GM12878 (cell line): ENCODE data around the gene PKD1. TPM values are rescaled to one million over a fixed set of nuclear protein-coding genes. Genes with fewer than 3 reads are reported as not detected.

Experiments used
- ATAC-seq: fragments of 200-7000 bp; cut with Tn5 transposase; 3 replicates; pipeline ENCODE4 v1.9.1; 2020; ENCODE audit warnings: mild to moderate bottlenecking, moderate library complexity
- BruUV-seq: library from RNA; stranded (reverse); fragments of 400-500 nt; replicated peaks from 2 replicates; lab custom pipeline; 2021; lab: Mats Ljungman, UMichigan
- CTCF ChIA-PET: fragments of 300-600 bp; sonication (Branson Sonifier 250); formaldehyde crosslinking; extraction: SDS; loops from one replicate; lab custom pipeline; 2021; ENCODE audit warnings: inconsistent platforms; lab: Yijun Ruan, JAX
- POLR2A ChIA-PET: fragments of 350-600 bp; formaldehyde crosslinking; extraction: SDS; loops from one replicate; lab custom pipeline; 2021; ENCODE audit warnings: inconsistent platforms; lab: Charles Lee
- RAD21 ChIA-PET: fragments of 300-600 bp; sonication (Branson Sonifier 250); formaldehyde crosslinking; loops from one replicate; lab custom pipeline; 2023; ENCODE audit warnings: antibody characterized with exemption; ENCODE audit not compliant: unreplicated experiment; lab: Charles Lee
- SMC1A ChIA-PET: fragments of 300-600 bp; sonication (Branson Sonifier 250); formaldehyde crosslinking; loops from one replicate; lab custom pipeline; 2023; ENCODE audit not compliant: unreplicated experiment, uncharacterized antibody; lab: Charles Lee
- DNase-seq: peaks from one replicate; pipeline ENCODE4 v3.0.0-alpha.2; 2011; ENCODE audit warnings: low read depth, low spot score
- FAIRE-seq: peaks from 3 replicates; lab custom pipeline; 2011; peaks lifted over from hg19 to GRCh38; lab: Jason Lieb, UNC
- H2AFZ ChIP-seq: 2 replicates; pipeline ENCODE4 v1.6.0; 2011; ENCODE audit warnings: low read depth, low read length, control low read depth; ENCODE audit not compliant: control insufficient read depth
- H3K27ac ChIP-seq: 2 replicates; pipeline ENCODE4 v1.5.1; 2011; ENCODE audit warnings: control low read depth; ENCODE audit not compliant: control insufficient read depth, insufficient read depth
- H3K27me3 ChIP-seq, 2 experiments: replicated peaks in 1 of 2; 2 replicates each; pipeline versions ENCODE4 v1.6.0 to v1.6.1; 2011; ENCODE audit warnings: low read length in 1 of 2; ENCODE audit not compliant: control insufficient read depth in 2 of 2, insufficient read depth in 2 of 2
- H3K36me3 ChIP-seq, 2 experiments: 2 replicates each; pipeline ENCODE4 v1.5.1; 2011; ENCODE audit warnings: low read length in 1 of 2; ENCODE audit not compliant: control insufficient read depth in 2 of 2, insufficient read depth in 2 of 2
- H3K4me1 ChIP-seq: 2 replicates; pipeline ENCODE4 v1.6.1; 2011; ENCODE audit warnings: mild to moderate bottlenecking, low read length, moderate library complexity, mixed read lengths; ENCODE audit not compliant: control insufficient read depth, insufficient read depth
- H3K4me2 ChIP-seq: 2 replicates; pipeline ENCODE4 v1.6.0; 2011; ENCODE audit warnings: control low read depth; ENCODE audit not compliant: control insufficient read depth, insufficient read depth
- H3K4me3 ChIP-seq: fragments of 200-600 bp; sonication (generic); 2 replicates; pipeline ENCODE4 v1.5.1; 2016
- H3K79me2 ChIP-seq: 2 replicates; pipeline ENCODE4 v1.6.0; 2011; ENCODE audit warnings: low read length; ENCODE audit not compliant: control insufficient read depth, insufficient read depth
- H3K9ac ChIP-seq: 2 replicates; pipeline ENCODE4 v1.8.0; 2011; ENCODE audit warnings: low read length, control low read depth, mixed read lengths; ENCODE audit not compliant: control insufficient read depth, insufficient read depth
- H3K9me3 ChIP-seq: replicated peaks from 3 replicates; pipeline ENCODE4 v1.5.1; 2011; ENCODE audit warnings: mild to moderate bottlenecking, low read length; ENCODE audit not compliant: control insufficient read depth, insufficient read depth
- H4K20me1 ChIP-seq: 2 replicates; pipeline ENCODE4 v1.6.0; 2011; ENCODE audit not compliant: control insufficient read depth, insufficient read depth
- BCL11A ChIP-seq: IDR thresholded peaks from 2 replicates; pipeline ENCODE4 v1.6.1; 2011; ENCODE audit warnings: low read depth, low read length
- CBX5 ChIP-seq: sonication (generic); IDR thresholded peaks from 2 replicates; pipeline ENCODE4 v1.6.1; 2016; ENCODE audit warnings: low read depth, moderate library complexity, mild to moderate bottlenecking, inconsistent platforms
- CREB1 ChIP-seq: IDR thresholded peaks from 2 replicates; pipeline ENCODE4 v1.6.1; 2012; ENCODE audit warnings: low read depth, mild to moderate bottlenecking, inconsistent platforms
- CUX1 ChIP-seq: IDR thresholded peaks from 2 replicates; pipeline ENCODE4 v1.6.1; 2012; ENCODE audit warnings: improper control_type of control experiment, low read depth, low read length; ENCODE audit not compliant: insufficient replicate concordance
- IRF5 ChIP-seq: fragments of 450-650 bp; IDR thresholded peaks from 2 replicates; pipeline ENCODE4 v1.6.1; 2017; ENCODE audit warnings: borderline replicate concordance
- KDM1A ChIP-seq: fragments of 200-600 bp; sonication (generic); IDR thresholded peaks from 2 replicates; pipeline ENCODE4 v1.6.1; 2016; ENCODE audit warnings: borderline replicate concordance
- MYB ChIP-seq: fragments of 150-350 bp; IDR thresholded peaks from 2 replicates; pipeline ENCODE4 v1.6.1; 2014; ENCODE audit warnings: mild to moderate bottlenecking, low read depth, low read length, borderline replicate concordance
- TBL1XR1 ChIP-seq: IDR thresholded peaks from 2 replicates; pipeline ENCODE4 v1.6.1; 2012; ENCODE audit warnings: low read depth, low read length, improper control_type of control experiment
- USF2 ChIP-seq: IDR thresholded peaks from 2 replicates; pipeline ENCODE4 v1.6.1; 2011; ENCODE audit warnings: low read depth, low read length, improper control_type of control experiment, borderline replicate concordance
- ZNF217 ChIP-seq: fragments of 450-650 bp; IDR thresholded peaks from 2 replicates; pipeline ENCODE4 v1.6.1; 2017; ENCODE audit warnings: antibody characterized with exemption, mild to moderate bottlenecking
- ZNF274 ChIP-seq: IDR thresholded peaks from one replicate; pipeline ENCODE4 v1.8.0; 2011; ENCODE audit not compliant: insufficient read length, insufficient read depth
- ZZZ3 ChIP-seq: IDR thresholded peaks from 2 replicates; pipeline ENCODE4 v1.6.1; 2011; ENCODE audit warnings: low read depth; ENCODE audit not compliant: control insufficient read depth, insufficient read length
- WGBS: methylation state at CpG from one replicate; pipeline ENCODE4 v1.1.6; 2016; ENCODE audit warnings: low lambda C conversion rate; ENCODE audit not compliant: insufficient replicate concordance, insufficient coverage; ENCODE audit errors: missing lambda C conversion rate; 5-methylcytosine and 5-hydroxymethylcytosine counted together
- in situ Hi-C: fragments of 300-500 bp; cut with MboI; formaldehyde crosslinking; loops from 9 replicates; pipeline ENCODE4 v1.14.3; 2018; ENCODE audit warnings: mixed read lengths
- intact Hi-C: fragments of 100-400 bp; cut with micrococcal nuclease; formaldehyde crosslinking; loops from one replicate; pipeline ENCODE4 v1.14.2; 2022; ENCODE audit not compliant: unreplicated experiment
- polyA plus RNA-seq, 11 experiments: library from polyadenylated mRNA; depleted of rRNA in 4 of 11; unstranded in 6 of 11; stranded (reverse) in 5 of 11; fragments of >200 nt; fragmentation: Nextera tagmentation in 4 of 11; fragmentation: Illumina TruSeq in 1 of 11; extraction: Ambion mirVana in 4 of 11; extraction: Trizol in 1 of 11; gene quantifications; 1 replicate in 1 of 11; 2 replicates in 10 of 11; pipeline versions ENCODE4 v1.2.1 to v1.2.3, GENCODE V29; 2011 to 2016; ENCODE audit warnings: inconsistent platforms in 2 of 11, missing spikeins in 2 of 11, low read depth in 1 of 11
- total RNA-seq, 4 experiments: library from RNA; depleted of rRNA in 3 of 4; stranded (reverse); fragments of >200 nt in 3 of 4; fragmentation: Illumina TruSeq in 1 of 4; extraction: Trizol in 1 of 4; gene quantifications; 2 replicates each; pipeline versions ENCODE4 v1.2.1 to v1.2.3, GENCODE V29; 2013 to 2021

Gene PKD1
- total and polyA plus RNA-seq, 10 of the 15 experiments (the other 5 are each of a cell fraction or from before 2014, with no cell fraction given): 0.11 to 62.0 (median 6.1) TPM

- no peak for TF ChIP-seq MYB
Measured at GRCh38 chr16:2162676-2163118, 27.0 kb upstream of the PKD1 start (continued).

GRCh38 chr16:2161911-2162310 is 26.2 kb upstream of the PKD1 start:
- Histone ChIP-seq H3K27me3 (no peaks in the 10 kb centered on the region), H2AFZ (no peak overlapping the region), H3K9ac (no peak overlapping the region), H3K36me3 (peaks cover 6 to 11% of the 10 kb centered on the region in 2 experiments; a peak in 3 of 4 replicates), H4K20me1 (no peaks in the 10 kb centered on the region), H3K4me1 (peaks cover 23% of the 10 kb centered on the region), H3K79me2 (peaks cover 60% of the 10 kb centered on the region), H3K27ac (no peak overlapping the region), H3K9me3 (no peaks in the 10 kb centered on the region; the same call in 2 of the 3 replicates), H3K4me3 (no peak overlapping the region), H3K4me2 (no peak overlapping the region)
- 83% methylated on average over 10 of the region's 10 CpGs for WGBS
- SMC1A ChIA-PET: no interaction called here
- DNase-seq (no peak), FAIRE-seq (no peak), ATAC-seq (no peak)
- POLR2A ChIA-PET: no interaction called here
- in situ Hi-C loops (no loop called here), intact Hi-C loops (no loop called here)
- RAD21 ChIA-PET: no interaction called here
- CTCF ChIA-PET: interaction anchor here (0.8 to 1.9 kb wide), 2 partner anchors 9 to 21 kb away, joined by 4 to 5 read pairs; no protein-coding TSS in a partner anchor
- no peak for TF ChIP-seq BCL11A
- no peak for TF ChIP-seq ZZZ3
- no peak for TF ChIP-seq TBL1XR1
- TF ChIP-seq CBX5: no peak
- TF ChIP-seq CREB1: no peak
- no peak for TF ChIP-seq CUX1
- no peak for TF ChIP-seq ZNF217
- no peak for TF ChIP-seq USF2
- TF ChIP-seq MYB: no peak
- no peak for TF ChIP-seq IRF5
- no peak for TF ChIP-seq ZNF274
- no peak for TF ChIP-seq KDM1A
- no TSS peak for BruUV-seq
